Measurements from ENCODE around the gene NUCKS1. TPM values are rescaled to one million over a fixed set of nuclear protein-coding genes. Genes with fewer than 3 reads are reported as not detected.

The NUCKS1 gene
- total RNA-seq, 1 donor from 2014 or later, result 203 TPM

- H3K9me3 Mint-ChIP-seq (ENCODE audit: low read depth), result peaks cover 4% of the 10 kb centered on the region
- no peak for DNase-seq (ENCODE audit: low spot score)
Measured at GRCh38 chr1:205764578-205764977, 14.6 kb upstream of the NUCKS1 start.

GRCh38 chr1:205763980-205764379 lies 14.0 kb upstream of the NUCKS1 start:
- H3K4me1 Mint-ChIP-seq (ENCODE audit: low read depth), result peaks cover 5% of the 10 kb centered on the region
- no peaks in the 10 kb centered on the region for H3K27me3 Mint-ChIP-seq (ENCODE audit: low read depth)
- no peak overlapping the region for H3K4me3 Mint-ChIP-seq (ENCODE audit: unreplicated experiment)
- H3K27ac Mint-ChIP-seq (ENCODE audit: unreplicated experiment), result no peak overlapping the region
- no peak for TF ChIP-seq CTCF (IDR thresholded peaks at IDR 0.05)
- H3K9me3 Mint-ChIP-seq (ENCODE audit: low read depth), result peaks cover 4% of the 10 kb centered on the region
- peaks cover 1% of the 10 kb centered on the region for H3K36me3 Mint-ChIP-seq (ENCODE audit: low read depth)
- DNase-seq (ENCODE audit: low spot score), result no peak

More at GRCh38 chr1:205764578-205764977, 14.6 kb upstream of the NUCKS1 start:
- Mint-ChIP-seq H3K27me3 (ENCODE audit: low read depth) (no peaks in the 10 kb centered on the region), H3K36me3 (ENCODE audit: low read depth) (peaks cover 1% of the 10 kb centered on the region), H3K4me3 (ENCODE audit: unreplicated experiment) (no peak overlapping the region), H3K27ac (ENCODE audit: unreplicated experiment) (no peak overlapping the region), H3K4me1 (ENCODE audit: low read depth) (peaks cover 7% of the 10 kb centered on the region)
- no peak for TF ChIP-seq CTCF (IDR thresholded peaks at IDR 0.05)

- H3K9me3 Mint-ChIP-seq (ENCODE audit: low read depth), result peaks cover 4% of the 10 kb centered on the region
- H3K27me3 Mint-ChIP-seq (ENCODE audit: low read depth), result peaks cover 3% of the 10 kb centered on the region
- H3K4me1 Mint-ChIP-seq (ENCODE audit: low read depth), result no peaks in the 10 kb centered on the region
- H3K27ac Mint-ChIP-seq (ENCODE audit: unreplicated experiment), result no peak overlapping the region
- H3K36me3 Mint-ChIP-seq (ENCODE audit: low read depth), result peaks cover 1% of the 10 kb centered on the region
- H3K4me3 Mint-ChIP-seq (ENCODE audit: unreplicated experiment), result no peak overlapping the region
- DNase-seq (ENCODE audit: low spot score), result no peak
- TF ChIP-seq CTCF (IDR thresholded peaks at IDR 0.05), result no peak
Measured at GRCh38 chr1:205760606-205761005, 10.6 kb upstream of the NUCKS1 start.

GRCh38 chr1:205756552-205756951 lies 6.6 kb upstream of the NUCKS1 start:
- H3K4me3 Mint-ChIP-seq (ENCODE audit: unreplicated experiment), result no peak overlapping the region
- DNase-seq (ENCODE audit: low spot score), result no peak
- H3K36me3 Mint-ChIP-seq (ENCODE audit: low read depth), result peaks cover 1% of the 10 kb centered on the region
- H3K27ac Mint-ChIP-seq (ENCODE audit: unreplicated experiment), result no peak overlapping the region
- peaks cover 4% of the 10 kb centered on the region for H3K9me3 Mint-ChIP-seq (ENCODE audit: low read depth)
- no peaks in the 10 kb centered on the region for H3K4me1 Mint-ChIP-seq (ENCODE audit: low read depth)
- TF ChIP-seq CTCF (IDR thresholded peaks at IDR 0.05), result no peak
- peaks cover 3% of the 10 kb centered on the region for H3K27me3 Mint-ChIP-seq (ENCODE audit: low read depth)

GRCh38 chr1:205754857-205755256 lies 4.9 kb upstream of the NUCKS1 start:
- H3K27ac Mint-ChIP-seq (ENCODE audit: unreplicated experiment), result no peak overlapping the region
- no peak overlapping the region for H3K4me3 Mint-ChIP-seq (ENCODE audit: unreplicated experiment)
- no peak for DNase-seq (ENCODE audit: low spot score)
- no peak for TF ChIP-seq CTCF (IDR thresholded peaks at IDR 0.05)
- H3K36me3 Mint-ChIP-seq (ENCODE audit: low read depth), result no peaks in the 10 kb centered on the region
- peaks cover 3% of the 10 kb centered on the region for H3K27me3 Mint-ChIP-seq (ENCODE audit: low read depth)
- no peaks in the 10 kb centered on the region for H3K9me3 Mint-ChIP-seq (ENCODE audit: low read depth)
- H3K4me1 Mint-ChIP-seq (ENCODE audit: low read depth), result no peaks in the 10 kb centered on the region

Measured in chondrocyte (in vitro differentiated cells).